ENCODE results near the gene TMEM248. TPM values are rescaled to one million over a fixed set of nuclear protein-coding genes. Genes with fewer than 3 reads are reported as not detected.

TMEM248 gene
- total and polyA plus RNA-seq, 10 of the 15 experiments (the other 5 are each of a cell fraction or from before 2014, with no cell fraction given), result 6.3 to 93.5 (median 64.9) TPM

GRCh38 chr7:66960192-66960591, 39.2 kb downstream of the TMEM248 start (continued):
- TF ChIP-seq MEF2B (IDR thresholded peaks at IDR 0.05; ENCODE audit: partially characterized antibody, poor library complexity, severe bottlenecking), result no peak
- TF ChIP-seq, protein P1, sequence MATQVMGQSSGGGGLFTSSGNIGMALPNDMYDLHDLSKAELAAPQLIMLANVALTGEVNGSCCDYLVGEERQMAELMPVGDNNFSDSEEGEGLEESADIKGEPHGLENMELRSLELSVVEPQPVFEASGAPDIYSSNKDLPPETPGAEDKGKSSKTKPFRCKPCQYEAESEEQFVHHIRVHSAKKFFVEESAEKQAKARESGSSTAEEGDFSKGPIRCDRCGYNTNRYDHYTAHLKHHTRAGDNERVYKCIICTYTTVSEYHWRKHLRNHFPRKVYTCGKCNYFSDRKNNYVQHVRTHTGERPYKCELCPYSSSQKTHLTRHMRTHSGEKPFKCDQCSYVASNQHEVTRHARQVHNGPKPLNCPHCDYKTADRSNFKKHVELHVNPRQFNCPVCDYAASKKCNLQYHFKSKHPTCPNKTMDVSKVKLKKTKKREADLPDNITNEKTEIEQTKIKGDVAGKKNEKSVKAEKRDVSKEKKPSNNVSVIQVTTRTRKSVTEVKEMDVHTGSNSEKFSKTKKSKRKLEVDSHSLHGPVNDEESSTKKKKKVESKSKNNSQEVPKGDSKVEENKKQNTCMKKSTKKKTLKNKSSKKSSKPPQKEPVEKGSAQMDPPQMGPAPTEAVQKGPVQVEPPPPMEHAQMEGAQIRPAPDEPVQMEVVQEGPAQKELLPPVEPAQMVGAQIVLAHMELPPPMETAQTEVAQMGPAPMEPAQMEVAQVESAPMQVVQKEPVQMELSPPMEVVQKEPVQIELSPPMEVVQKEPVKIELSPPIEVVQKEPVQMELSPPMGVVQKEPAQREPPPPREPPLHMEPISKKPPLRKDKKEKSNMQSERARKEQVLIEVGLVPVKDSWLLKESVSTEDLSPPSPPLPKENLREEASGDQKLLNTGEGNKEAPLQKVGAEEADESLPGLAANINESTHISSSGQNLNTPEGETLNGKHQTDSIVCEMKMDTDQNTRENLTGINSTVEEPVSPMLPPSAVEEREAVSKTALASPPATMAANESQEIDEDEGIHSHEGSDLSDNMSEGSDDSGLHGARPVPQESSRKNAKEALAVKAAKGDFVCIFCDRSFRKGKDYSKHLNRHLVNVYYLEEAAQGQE (IDR thresholded peaks at IDR 0.05; ENCODE audit: low read depth, low read length), result no peak
- no peak for TF ChIP-seq IKZF2 (IDR thresholded peaks at IDR 0.05)
- TF ChIP-seq SIX5 (IDR thresholded peaks at IDR 0.05; ENCODE audit: low read depth, low read length, severe bottlenecking), result no peak
- no peak for TF ChIP-seq POU2F2 (IDR thresholded peaks at IDR 0.05; ENCODE audit: borderline replicate concordance, low read depth, low read length)
- TF ChIP-seq ZNF592 (IDR thresholded peaks at IDR 0.05), result no peak

Measured in GM12878 (cell line).